OCI-LY7 (cell line): Measurements from ENCODE around the gene DPP8. TPM values are rescaled to one million over a fixed set of nuclear protein-coding genes. Genes with fewer than 3 reads are reported as not detected.

Source experiments
- BruUV-seq: library from RNA; stranded (reverse); fragments of 400-500 nt; replicated peaks from 2 replicates; lab custom pipeline; 2021; lab: Mats Ljungman, UMichigan
- CTCF ChIA-PET: fragments of 300-600 bp; sonication (Branson Sonifier 250); formaldehyde crosslinking; loops from one replicate; lab custom pipeline; 2022; ENCODE audit warnings: antibody characterized with exemption; ENCODE audit not compliant: unreplicated experiment; lab: Charles Lee
- POLR2A ChIA-PET: fragments of 300-600 bp; sonication (Branson Sonifier 250); formaldehyde crosslinking; loops from one replicate; lab custom pipeline; 2022; ENCODE audit warnings: antibody characterized with exemption; lab: Charles Lee
- DNase-seq: peaks from one replicate; pipeline ENCODE4 v3.0.0-alpha.2; 2015; ENCODE audit warnings: low spot score
- H2AFZ ChIP-seq: fragments of 200-600 bp; sonication (generic), shearing (Covaris generic); 2 replicates; pipeline ENCODE4 v1.6.1; 2014; ENCODE audit warnings: mild to moderate bottlenecking, antibody characterized with exemption, low read length, moderate library complexity
- H3K27ac ChIP-seq: fragments of 200-600 bp; sonication (generic); 2 replicates; pipeline ENCODE4 v1.5.1; 2014; ENCODE audit warnings: mixed run types, low read depth, mild to moderate bottlenecking, moderate library complexity, low read length, inconsistent platforms; ENCODE audit not compliant: poor library complexity, severe bottlenecking
- H3K36me3 ChIP-seq: fragments of 200-600 bp; sonication (generic); 2 replicates; pipeline ENCODE4 v1.6.1; 2014; ENCODE audit warnings: mild to moderate bottlenecking, antibody characterized with exemption, low read length, moderate library complexity, mixed read lengths; ENCODE audit not compliant: insufficient read depth
- H3K4me1 ChIP-seq: fragments of 200-600 bp; sonication (generic); 2 replicates; pipeline ENCODE4 v1.5.1; 2014; ENCODE audit warnings: mild to moderate bottlenecking, low read length; ENCODE audit not compliant: insufficient read depth, poor library complexity, severe bottlenecking
- H3K4me2 ChIP-seq: fragments of 200-600 bp; sonication (generic); 2 replicates; pipeline ENCODE4 v1.6.1; 2014; ENCODE audit warnings: mild to moderate bottlenecking, low read length
- H3K4me3 ChIP-seq: fragments of 200-600 bp; sonication (generic); 2 replicates; pipeline ENCODE4 v1.5.1; 2014; ENCODE audit warnings: mild to moderate bottlenecking, low read depth, low read length; ENCODE audit not compliant: poor library complexity, severe bottlenecking
- H3K79me2 ChIP-seq: fragments of 200-600 bp; sonication (generic); 2 replicates; pipeline ENCODE4 v1.6.1; 2016; ENCODE audit warnings: low read depth, mild to moderate bottlenecking, low read length, moderate library complexity, mixed read lengths; ENCODE audit not compliant: insufficient read depth
- H3K9me2 ChIP-seq: fragments of 200-600 bp; sonication (generic); 2 replicates; pipeline ENCODE4 v1.6.1; 2016; ENCODE audit warnings: mild to moderate bottlenecking, low read length, mixed read lengths; ENCODE audit not compliant: insufficient read depth
- H3K9me3 ChIP-seq: fragments of 200-600 bp; sonication (generic); 2 replicates; pipeline ENCODE4 v1.6.1; 2014; ENCODE audit warnings: mild to moderate bottlenecking, mixed run types, low read length, mixed read lengths
- H4K20me1 ChIP-seq: fragments of 200-600 bp; sonication (generic); 2 replicates; pipeline ENCODE4 v1.6.1; 2014; ENCODE audit warnings: mild to moderate bottlenecking, antibody characterized with exemption, low read length, moderate library complexity, mixed read lengths; ENCODE audit not compliant: insufficient read depth
- EZH2phosphoT487 ChIP-seq: fragments of 200-600 bp; sonication (generic); IDR thresholded peaks from 2 replicates; pipeline ENCODE4 v1.6.1; 2018; ENCODE audit warnings: low read depth, borderline replicate concordance, mild to moderate bottlenecking, mixed run types, antibody characterized with exemption, low read length, moderate library complexity, mixed read lengths
- intact Hi-C: fragments of 100-400 bp; cut with micrococcal nuclease; formaldehyde crosslinking; loops from one replicate; pipeline ENCODE4 v1.10.0; 2022; ENCODE audit not compliant: unreplicated experiment
- total RNA-seq, 2 experiments: library from RNA; depleted of rRNA in 1 of 2; stranded (reverse); fragments of >200 nt in 1 of 2; shearing (Covaris generic) in 1 of 2; gene quantifications; 2 replicates each; pipeline ENCODE4 v1.2.3, GENCODE V29; 2014 to 2022
- TF ChIP-seq, protein P1 (sequence below): fragments of 200-600 bp; sonication (generic); conservative IDR thresholded peaks from 2 replicates; pipeline ENCODE4 v1.5.1; 2014; ENCODE audit warnings: mild to moderate bottlenecking, antibody characterized with exemption, low read length, moderate library complexity, mixed read lengths

The DPP8 gene
- total RNA-seq, 2 experiments from 2014 or later = 43.0 to 52.1 TPM

DNA sequence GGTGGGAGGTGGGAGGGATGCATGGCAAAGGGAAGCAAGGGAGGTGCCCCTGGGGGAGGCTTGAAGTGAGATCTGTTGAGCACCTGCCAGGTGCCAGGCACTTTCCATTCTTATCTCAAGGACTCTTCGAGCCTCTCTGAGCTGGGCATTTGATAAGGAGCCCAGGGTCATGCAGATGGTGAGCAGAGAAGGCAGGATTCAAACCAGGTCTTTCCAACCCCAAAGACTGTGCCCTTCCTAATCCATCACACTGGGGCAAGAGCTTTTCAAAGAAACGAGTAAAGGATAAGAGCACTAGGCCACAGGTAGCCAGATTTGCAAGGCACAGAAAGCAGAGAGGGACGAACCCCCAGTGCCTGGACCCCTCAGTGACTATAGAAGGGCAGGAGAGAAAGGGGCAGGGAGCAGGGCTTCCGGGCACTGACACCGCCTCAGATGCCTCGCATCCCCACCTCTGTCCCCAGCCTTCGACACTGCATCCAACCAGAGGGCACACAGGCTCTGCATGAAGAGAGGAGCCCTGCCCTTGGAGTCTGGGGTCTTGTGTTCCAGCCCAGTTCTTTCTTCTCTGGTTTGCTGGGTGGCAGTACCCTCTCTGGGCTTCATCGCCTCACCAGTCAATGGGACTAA lies 115.8 kb downstream of the DPP8 start:
- DNase-seq = no peak
- no peak overlapping the region for H3K4me3 ChIP-seq
- H2AFZ ChIP-seq = no peak overlapping the region
- no peaks in the 10 kb centered on the region for H3K9me3 ChIP-seq
- TF ChIP-seq, protein P1, sequence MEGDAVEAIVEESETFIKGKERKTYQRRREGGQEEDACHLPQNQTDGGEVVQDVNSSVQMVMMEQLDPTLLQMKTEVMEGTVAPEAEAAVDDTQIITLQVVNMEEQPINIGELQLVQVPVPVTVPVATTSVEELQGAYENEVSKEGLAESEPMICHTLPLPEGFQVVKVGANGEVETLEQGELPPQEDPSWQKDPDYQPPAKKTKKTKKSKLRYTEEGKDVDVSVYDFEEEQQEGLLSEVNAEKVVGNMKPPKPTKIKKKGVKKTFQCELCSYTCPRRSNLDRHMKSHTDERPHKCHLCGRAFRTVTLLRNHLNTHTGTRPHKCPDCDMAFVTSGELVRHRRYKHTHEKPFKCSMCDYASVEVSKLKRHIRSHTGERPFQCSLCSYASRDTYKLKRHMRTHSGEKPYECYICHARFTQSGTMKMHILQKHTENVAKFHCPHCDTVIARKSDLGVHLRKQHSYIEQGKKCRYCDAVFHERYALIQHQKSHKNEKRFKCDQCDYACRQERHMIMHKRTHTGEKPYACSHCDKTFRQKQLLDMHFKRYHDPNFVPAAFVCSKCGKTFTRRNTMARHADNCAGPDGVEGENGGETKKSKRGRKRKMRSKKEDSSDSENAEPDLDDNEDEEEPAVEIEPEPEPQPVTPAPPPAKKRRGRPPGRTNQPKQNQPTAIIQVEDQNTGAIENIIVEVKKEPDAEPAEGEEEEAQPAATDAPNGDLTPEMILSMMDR = no peak
- TF ChIP-seq EZH2phosphoT487 = no peak
- H3K9me2 ChIP-seq = no peaks in the 10 kb centered on the region
- BruUV-seq = no TSS peak
- no peaks in the 10 kb centered on the region for H4K20me1 ChIP-seq
- CTCF ChIA-PET = interaction anchor here (0.6 kb wide), 2 partner anchors 124 to 170 kb away, joined by 8 to 13 read pairs; no protein-coding TSS in a partner anchor
- H3K27ac ChIP-seq = no peak overlapping the region
- no peak overlapping the region for H3K4me2 ChIP-seq
- no peaks in the 10 kb centered on the region for H3K36me3 ChIP-seq
- intact Hi-C loops = no loop called here
- H3K4me1 ChIP-seq = no peaks in the 10 kb centered on the region
- POLR2A ChIA-PET = no interaction called here
- no peaks in the 10 kb centered on the region for H3K79me2 ChIP-seq

DNA sequence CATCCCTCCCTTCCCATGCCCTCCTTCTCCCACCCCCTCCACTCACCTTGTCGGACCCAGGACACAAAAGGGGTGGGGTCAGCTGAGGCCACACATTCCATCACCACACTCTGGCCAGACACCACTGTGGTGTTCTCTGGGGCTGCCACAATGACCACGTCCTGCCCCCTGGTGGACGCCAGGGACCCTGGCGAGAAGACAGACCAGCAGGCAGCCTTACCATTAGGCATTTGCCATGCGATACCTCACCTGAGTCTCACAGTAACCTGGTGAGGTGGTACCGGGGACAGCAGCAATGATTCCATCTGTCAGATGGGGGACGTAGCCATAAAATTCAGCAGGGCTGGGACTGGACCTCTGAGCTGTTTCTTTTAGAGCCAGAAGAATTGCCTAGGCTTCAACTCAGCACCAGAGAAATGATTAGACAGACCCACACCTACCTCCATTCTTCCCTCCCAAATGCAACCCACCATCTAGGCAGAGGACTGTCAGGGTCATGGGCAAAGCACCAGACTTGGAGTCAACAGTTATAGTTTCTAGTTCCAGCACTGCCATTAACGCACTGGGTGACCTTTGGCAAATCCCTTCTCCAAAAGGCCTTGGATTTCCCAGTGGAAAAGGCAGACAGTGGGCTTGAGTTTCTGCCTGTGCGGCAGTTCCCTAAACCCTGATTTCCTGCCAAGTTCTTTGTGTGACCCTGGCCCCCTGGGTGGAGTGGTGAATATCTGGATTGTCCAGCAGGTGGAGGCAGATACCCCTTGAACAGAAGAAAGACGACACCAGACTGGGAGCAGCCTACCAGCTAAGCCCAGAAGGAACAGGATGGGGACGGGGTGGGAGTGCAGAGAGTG lies 116.5 kb downstream of the DPP8 start:
- H2AFZ ChIP-seq = no peak overlapping the region
- intact Hi-C loops = loop anchor here (1.0 kb wide), 1 partner anchor 83 kb away; no protein-coding TSS in a partner anchor

More for the DNA sequence above, 116.5 kb downstream of the DPP8 start:
- H3K9me3 ChIP-seq = no peaks in the 10 kb centered on the region
- H3K27ac ChIP-seq = no peak overlapping the region
- no peaks in the 10 kb centered on the region for H3K36me3 ChIP-seq
- no peaks in the 10 kb centered on the region for H4K20me1 ChIP-seq
- H3K79me2 ChIP-seq = no peaks in the 10 kb centered on the region
- H3K4me1 ChIP-seq = no peaks in the 10 kb centered on the region
- no TSS peak for BruUV-seq
- CTCF ChIA-PET = interaction anchor here (0.6 kb wide), 2 partner anchors 125 to 170 kb away, joined by 8 to 13 read pairs; no protein-coding TSS in a partner anchor
- H3K4me3 ChIP-seq = no peak overlapping the region
- no peaks in the 10 kb centered on the region for H3K9me2 ChIP-seq
- no peak overlapping the region for H3K4me2 ChIP-seq
- POLR2A ChIA-PET = no interaction called here
- peak; percentile 65 for DNase-seq
- TF ChIP-seq, protein P1 = peak; percentile 70
- no peak for TF ChIP-seq EZH2phosphoT487
